ENCODE results near the gene KCNK10.

KCNK10 gene, protein sequence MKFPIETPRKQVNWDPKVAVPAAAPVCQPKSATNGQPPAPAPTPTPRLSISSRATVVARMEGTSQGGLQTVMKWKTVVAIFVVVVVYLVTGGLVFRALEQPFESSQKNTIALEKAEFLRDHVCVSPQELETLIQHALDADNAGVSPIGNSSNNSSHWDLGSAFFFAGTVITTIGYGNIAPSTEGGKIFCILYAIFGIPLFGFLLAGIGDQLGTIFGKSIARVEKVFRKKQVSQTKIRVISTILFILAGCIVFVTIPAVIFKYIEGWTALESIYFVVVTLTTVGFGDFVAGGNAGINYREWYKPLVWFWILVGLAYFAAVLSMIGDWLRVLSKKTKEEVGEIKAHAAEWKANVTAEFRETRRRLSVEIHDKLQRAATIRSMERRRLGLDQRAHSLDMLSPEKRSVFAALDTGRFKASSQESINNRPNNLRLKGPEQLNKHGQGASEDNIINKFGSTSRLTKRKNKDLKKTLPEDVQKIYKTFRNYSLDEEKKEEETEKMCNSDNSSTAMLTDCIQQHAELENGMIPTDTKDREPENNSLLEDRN

DNA sequence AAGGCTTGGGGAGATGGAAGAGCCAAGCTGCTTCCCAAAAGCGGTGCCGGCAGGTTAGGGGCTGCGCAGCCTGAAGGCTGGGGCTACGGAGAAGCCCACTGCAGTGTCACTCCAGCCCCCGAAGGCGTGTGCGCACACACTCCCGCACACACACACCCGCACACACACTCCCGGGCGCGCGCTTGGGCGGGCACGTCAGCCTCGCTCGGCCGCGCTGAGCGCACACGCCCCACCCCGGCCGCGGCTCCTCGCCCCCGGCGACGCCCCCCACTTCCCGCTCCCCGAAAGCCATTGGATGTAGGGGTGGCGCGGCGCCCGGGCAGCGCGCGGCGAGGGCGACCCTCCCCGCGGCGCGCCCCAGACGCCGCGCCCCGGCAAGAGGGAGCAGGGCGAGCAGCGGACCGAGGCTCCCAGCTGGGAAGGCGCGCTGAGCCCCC is at the start of gene KCNK10:
Gene KCNK10 (minus strand): TSS at position 184 of the 437 bp plus-strand sequence. CDS start 471 bp downstream, outside the sequence.
- peak; percentile 3 for DNase-seq (ENCODE audit: low read depth)
- TF ChIP-seq, protein P1, sequence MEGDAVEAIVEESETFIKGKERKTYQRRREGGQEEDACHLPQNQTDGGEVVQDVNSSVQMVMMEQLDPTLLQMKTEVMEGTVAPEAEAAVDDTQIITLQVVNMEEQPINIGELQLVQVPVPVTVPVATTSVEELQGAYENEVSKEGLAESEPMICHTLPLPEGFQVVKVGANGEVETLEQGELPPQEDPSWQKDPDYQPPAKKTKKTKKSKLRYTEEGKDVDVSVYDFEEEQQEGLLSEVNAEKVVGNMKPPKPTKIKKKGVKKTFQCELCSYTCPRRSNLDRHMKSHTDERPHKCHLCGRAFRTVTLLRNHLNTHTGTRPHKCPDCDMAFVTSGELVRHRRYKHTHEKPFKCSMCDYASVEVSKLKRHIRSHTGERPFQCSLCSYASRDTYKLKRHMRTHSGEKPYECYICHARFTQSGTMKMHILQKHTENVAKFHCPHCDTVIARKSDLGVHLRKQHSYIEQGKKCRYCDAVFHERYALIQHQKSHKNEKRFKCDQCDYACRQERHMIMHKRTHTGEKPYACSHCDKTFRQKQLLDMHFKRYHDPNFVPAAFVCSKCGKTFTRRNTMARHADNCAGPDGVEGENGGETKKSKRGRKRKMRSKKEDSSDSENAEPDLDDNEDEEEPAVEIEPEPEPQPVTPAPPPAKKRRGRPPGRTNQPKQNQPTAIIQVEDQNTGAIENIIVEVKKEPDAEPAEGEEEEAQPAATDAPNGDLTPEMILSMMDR (IDR thresholded peaks at IDR 0.05; ENCODE audit: insufficient read depth, low read depth, low read length, missing control alignments) = no peak
- H3K4me3 ChIP-seq (ENCODE audit: low read length) = no peak within 1 kb of the TSS

DNA sequence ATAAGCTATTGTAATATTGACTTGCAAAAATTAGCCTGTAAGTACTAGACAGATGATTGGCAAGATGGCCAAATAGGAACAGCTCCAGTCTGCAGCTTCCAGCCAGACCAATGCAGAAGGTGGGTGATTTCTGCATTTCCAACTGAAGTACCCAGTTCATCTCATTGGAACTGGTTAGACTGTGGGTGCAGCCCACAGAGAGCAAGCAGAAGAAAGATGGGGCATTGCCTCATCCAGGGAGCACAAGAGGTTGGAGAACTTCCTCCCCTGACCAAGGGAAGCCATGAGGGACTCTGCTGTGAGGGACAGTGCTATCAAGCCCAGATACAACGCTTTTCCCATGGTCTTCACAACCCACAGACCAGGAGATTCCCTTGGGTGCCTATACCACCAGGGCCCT is 46.4 kb upstream of the KCNK10 start:
- DNase-seq (ENCODE audit: low read depth) = no peak
- H3K4me3 ChIP-seq (ENCODE audit: low read length) = no peak overlapping the region
- TF ChIP-seq, protein P1 (IDR thresholded peaks at IDR 0.05; ENCODE audit: insufficient read depth, low read depth, low read length, missing control alignments) = no peak

DNA sequence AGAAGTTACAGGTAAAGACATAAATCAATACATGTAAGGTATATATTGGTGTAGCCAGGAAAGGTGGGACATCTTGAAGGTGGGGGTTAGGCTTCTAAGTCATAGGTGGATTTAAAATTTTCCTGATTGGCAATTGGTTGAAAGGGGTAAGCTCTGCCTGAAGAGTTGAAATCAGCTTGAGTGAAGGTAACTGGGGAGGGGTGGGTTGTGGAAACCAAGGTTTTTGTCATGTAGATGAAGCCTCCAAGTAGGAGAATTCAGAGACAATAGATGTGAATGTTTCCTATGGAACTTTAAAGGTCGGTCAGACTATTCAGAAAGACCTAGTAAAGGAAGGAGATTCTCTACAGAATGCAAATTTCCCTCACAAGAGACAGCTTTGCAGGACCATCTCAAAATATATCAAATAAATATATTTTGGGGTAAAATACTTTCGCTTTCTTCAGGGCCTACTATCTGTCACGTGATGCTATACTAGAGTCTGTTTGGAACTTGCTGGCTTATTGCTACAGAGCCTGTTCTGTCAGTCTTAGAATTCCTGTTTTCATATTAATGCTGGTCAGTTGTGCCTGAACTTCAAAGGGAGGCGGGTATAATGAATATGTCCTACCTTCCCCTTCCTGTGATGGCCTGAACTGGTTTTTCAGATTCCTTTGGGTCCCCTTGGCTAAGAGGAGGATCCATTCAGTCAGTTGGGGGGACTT is 41.8 kb upstream of the KCNK10 start:
- DNase-seq (ENCODE audit: low read depth) = no peak
- TF ChIP-seq, protein P1 (IDR thresholded peaks at IDR 0.05; ENCODE audit: insufficient read depth, low read depth, low read length, missing control alignments) = no peak

DNA sequence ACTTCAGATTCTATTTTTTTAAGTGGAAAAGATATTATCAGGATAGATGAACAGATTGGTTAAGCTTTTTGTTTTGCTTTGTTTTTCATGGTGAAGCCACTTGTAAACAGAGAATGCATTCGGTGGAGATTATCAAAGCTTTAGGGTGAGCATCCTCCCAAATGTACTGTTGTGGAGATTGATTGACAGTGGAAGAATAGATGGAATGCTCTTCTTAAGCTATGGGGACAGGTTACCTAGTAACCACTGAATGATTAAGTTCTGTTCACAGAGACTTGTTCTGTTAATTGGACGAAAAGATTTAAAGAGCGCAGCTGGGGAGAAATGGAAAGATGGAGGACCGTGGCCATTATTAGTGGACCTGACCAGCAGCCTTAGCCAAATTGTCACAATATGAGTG is 40.6 kb upstream of the KCNK10 start:
- DNase-seq (ENCODE audit: low read depth) = no peak
- TF ChIP-seq, protein P1 (IDR thresholded peaks at IDR 0.05; ENCODE audit: insufficient read depth, low read depth, low read length, missing control alignments) = no peak
- no peak overlapping the region for H3K4me3 ChIP-seq (ENCODE audit: low read length)

More for the DNA sequence above, 41.8 kb upstream of the KCNK10 start:
- no peak overlapping the region for H3K4me3 ChIP-seq (ENCODE audit: low read length)

DNA sequence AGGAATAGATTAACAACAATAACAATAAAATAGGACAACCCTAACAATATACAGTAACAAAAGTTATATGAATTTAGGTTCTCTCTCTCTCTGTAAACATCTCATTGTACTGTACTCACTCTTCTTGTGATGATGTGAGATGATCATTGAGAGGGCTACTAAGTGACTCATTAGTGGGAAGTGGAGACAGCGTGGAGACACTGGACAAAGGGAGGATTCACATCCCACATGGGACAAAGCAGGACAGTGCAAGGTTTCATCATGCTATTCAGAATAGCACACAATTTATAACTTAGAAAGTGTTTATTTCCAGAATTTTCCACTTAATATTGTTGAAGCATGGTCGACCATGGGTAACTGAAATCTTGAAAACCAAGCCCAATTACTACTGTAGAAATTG is 36.4 kb upstream of the KCNK10 start:
- DNase-seq (ENCODE audit: low read depth) = no peak
- TF ChIP-seq, protein P1 (IDR thresholded peaks at IDR 0.05; ENCODE audit: insufficient read depth, low read depth, low read length, missing control alignments) = no peak
- H3K4me3 ChIP-seq (ENCODE audit: low read length) = no peak overlapping the region

DNA sequence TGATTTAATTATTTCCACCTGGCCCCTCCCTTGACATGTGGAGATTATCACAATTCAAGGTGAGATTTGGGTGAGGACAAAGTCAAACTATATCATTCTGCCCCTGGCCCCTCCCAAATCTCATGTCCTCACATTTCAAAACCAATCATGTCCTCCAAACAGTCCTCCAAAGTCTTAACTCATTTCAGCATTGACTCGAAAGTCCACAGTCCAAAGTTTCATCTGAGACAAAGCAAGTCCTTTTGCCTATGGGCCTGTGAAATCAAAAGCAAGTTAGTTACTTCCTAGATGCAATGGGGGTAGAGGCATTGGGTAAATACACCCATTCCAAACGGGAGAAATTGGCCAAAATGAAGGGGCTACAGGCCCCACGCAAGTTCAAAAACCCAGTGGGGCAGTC is 31.3 kb upstream of the KCNK10 start:
- H3K4me3 ChIP-seq (ENCODE audit: low read length) = no peak overlapping the region
- no peak for DNase-seq (ENCODE audit: low read depth)

More for the DNA sequence above, 31.3 kb upstream of the KCNK10 start:
- TF ChIP-seq, protein P1 (IDR thresholded peaks at IDR 0.05; ENCODE audit: insufficient read depth, low read depth, low read length, missing control alignments) = no peak
